Adrenal gland (tissue), 12 donors: ENCODE measurements around the gene ABT1. TPM values are rescaled to one million over a fixed set of nuclear protein-coding genes. Genes with fewer than 3 reads are reported as not detected.
A peak's percentile ranks its signal among the peaks of the same experiment; 100 is the strongest.

Experiments used
- DNase-seq, 7 donors: peaks; one replicate each; pipeline ENCODE4 v3.0.0-alpha.2; 2019 to 2020
- H3K27ac ChIP-seq, 5 donors: fragments of 200-600 bp; sonication (generic) in 4 of 5; 1 replicate in 3 of 5; 2 replicates in 2 of 5; pipeline versions ENCODE4 v1.5.1 to v1.8.0; 2016 to 2020; ENCODE audit warnings: mild to moderate bottlenecking in 1 of 5
- H3K27me3 ChIP-seq: fragments of 200-600 bp; 2 replicates; pipeline ENCODE4 v1.8.0; 2021
- H3K36me3 ChIP-seq, 2 donors: fragments of 200-600 bp; replicated peaks in 1 of 2; 1 replicate in 1 of 2; 2 replicates in 1 of 2; pipeline versions ENCODE4 v1.5.1 to v1.8.0; 2018 to 2022
- H3K4me1 ChIP-seq, 2 donors: fragments of 200-600 bp; replicated peaks in 1 of 2; 1 replicate in 1 of 2; 2 replicates in 1 of 2; pipeline versions ENCODE4 v1.5.1 to v1.8.0; 2018 to 2021
- H3K4me3 ChIP-seq, 4 donors: fragments of 200-600 bp; sonication (generic) in 3 of 4; one replicate each; pipeline ENCODE4 v1.5.1; 2016 to 2018
- H3K9me3 ChIP-seq, 3 donors: fragments of 200-600 bp; sonication (generic) in 1 of 3; replicated peaks in 1 of 3; 1 replicate in 2 of 3; 2 replicates in 1 of 3; pipeline versions ENCODE4 v1.5.1 to v1.8.0; 2016 to 2021
- CTCF ChIP-seq, 6 experiments: fragments of 450-650 bp in 4 of 6; fragments of 200-600 bp in 2 of 6; sonication (generic) in 1 of 6; IDR thresholded peaks; 1 replicate in 5 of 6; 2 replicates in 1 of 6; pipeline versions ENCODE4 v1.5.1 to v1.8.0; 2016 to 2021; ENCODE audit warnings: antibody characterized with exemption in 6 of 6, mild to moderate bottlenecking in 2 of 6, moderate library complexity in 1 of 6
- POLR2A ChIP-seq, 2 donors: fragments of 450-650 bp; IDR thresholded peaks; one replicate each; pipeline ENCODE4 v1.6.1; 2017; ENCODE audit warnings: antibody characterized with exemption in 2 of 2, mild to moderate bottlenecking in 2 of 2, moderate library complexity in 1 of 2
- WGBS, 4 donors: extraction: QIAGEN DNeasy Blood & Tissue Kit in 2 of 4; methylation state at CpG; one replicate each; pipeline versions ENCODE4 v1.1.5 to v1.1.7; 2013 to 2017; 5-methylcytosine and 5-hydroxymethylcytosine counted together
- intact Hi-C, 2 donors: fragments of 100-400 bp; cut with DNase I; formaldehyde crosslinking; loops; one replicate each; pipeline versions ENCODE4 v1.14.1 to v1.15.0; 2022 to 2023
- polyA plus RNA-seq, 3 donors: library from polyadenylated mRNA; stranded (reverse); fragments of 200-250 nt in 2 of 3; fragments of 350-450 nt in 1 of 3; fragmentation: Illumina TruSeq in 1 of 3; extraction: RNeasy Lipid Tissue Mini Kit (QIAGEN cat#74804) in 1 of 3; gene quantifications; one replicate each; pipeline ENCODE4 v1.2.3, GENCODE V29; 2013 to 2014
- total RNA-seq, 9 donors: library from RNA; depleted of rRNA in 4 of 9; stranded (reverse); fragments of >200 nt in 4 of 9; fragments of 120-200 nt in 1 of 9; fragmentation: NEBNext Ultra II Directional in 1 of 9; extraction: Animal tissue kit (Norgen Biotek cat#: 25700) in 1 of 9; gene quantifications; one replicate each; pipeline versions ENCODE4 v1.1.0 to v1.2.4, GENCODE V29; 2013 to 2023
- donor health status: healthy with polysubstance abuse.
- donor health status: Bipolar disorder and iron deficiency.
- donor health status: DM: yes; HTN: yes; CAD: no.
- donor health status: DM: no; HTN: no; CAD: no.
- donor health status: DM: no; HTN: no; CAD: no.
- donor health status: DM: yes; HTN: yes; CAD: no.

Gene ABT1
- total and polyA plus RNA-seq, 12 donors, result 7.3 to 21.6 (median 12.1) TPM

GRCh38 chr6:26595669-26596269 lies 984 bp upstream of the ABT1 start:
- 0 to 1% (median 1%) methylated on average over 19 to 39 of the region's 39 CpGs for WGBS, 4 donors
- H3K27ac ChIP-seq, result peak overlapping the region in 4 of 5 donors; percentile 76 to 87 (median 86)
- H3K27me3 ChIP-seq, result peaks cover 20% of the 10 kb centered on the region
- TF ChIP-seq POLR2A (IDR thresholded peaks at IDR 0.05) (no peak), CTCF (IDR thresholded peaks at IDR 0.05) (peak; percentile 85 to 98 (median 90))
- peak overlapping the region in 2 of 4 donors; percentile 33 to 76 for H3K4me3 ChIP-seq
- intact Hi-C loops, result loop anchor here in 1 of 2 donors (5.0 kb wide), 1 partner anchor 253 kb away; no protein-coding TSS in a partner anchor
- peaks cover 10 to 16% of the 10 kb centered on the region in 2 donors for H3K4me1 ChIP-seq
- peaks cover 0 to 21% of the 10 kb centered on the region in 2 donors for H3K36me3 ChIP-seq
- peak; percentile 87 to 97 (median 94) for DNase-seq
- H3K9me3 ChIP-seq, result no peaks in the 10 kb centered on the region

- peaks cover 10 to 16% of the 10 kb centered on the region in 2 donors for H3K4me1 ChIP-seq
- peak overlapping the region in 4 of 5 donors; percentile 76 to 88 (median 86) for H3K27ac ChIP-seq
- H3K9me3 ChIP-seq, result no peaks in the 10 kb centered on the region
- H3K27me3 ChIP-seq, result peaks cover 15% of the 10 kb centered on the region
- H3K36me3 ChIP-seq, result peaks cover 0 to 21% of the 10 kb centered on the region in 2 donors
- peak overlapping the region; percentile 56 to 76 (median 64) for H3K4me3 ChIP-seq
- WGBS, 4 donors, result 0 to 6% (median 2%) methylated on average over 8 to 10 of the region's 10 CpGs
- TF ChIP-seq CTCF (IDR thresholded peaks at IDR 0.05) (no peak), POLR2A (IDR thresholded peaks at IDR 0.05) (no peak)
- intact Hi-C loops, result loop anchor here in 1 of 2 donors (5.0 kb wide), 1 partner anchor 255 kb away; no protein-coding TSS in a partner anchor
- DNase-seq, result no peak
These were observed 625 bp downstream of the ABT1 start for GRCh38 chr6:26597389-26597766.

- peak overlapping the region in 2 of 4 donors; percentile 68 to 76 for H3K4me3 ChIP-seq
- peak overlapping the region in 1 of 5 donors; percentile 87 for H3K27ac ChIP-seq
- H3K9me3 ChIP-seq, result no peaks in the 10 kb centered on the region
- peaks cover 0 to 21% of the 10 kb centered on the region in 2 donors for H3K36me3 ChIP-seq
- WGBS, 4 donors, result 64 to 68% (median 66%) methylated on average over 21 of the region's 21 CpGs
- H3K4me1 ChIP-seq, result peaks cover 10 to 16% of the 10 kb centered on the region in 2 donors
- peaks cover 14% of the 10 kb centered on the region for H3K27me3 ChIP-seq
- TF ChIP-seq CTCF (IDR thresholded peaks at IDR 0.05) (no peak), POLR2A (IDR thresholded peaks at IDR 0.05) (no peak)
- peak in 1 of 7 donors; percentile 30 for DNase-seq
- intact Hi-C loops, result loop anchor here in 1 of 2 donors (5.0 kb wide), 1 partner anchor 256 kb away; no protein-coding TSS in a partner anchor
These were observed 1.1 kb downstream of the ABT1 start for GRCh38 chr6:26597821-26598220.

- Histone ChIP-seq H3K27me3 (peaks cover 10% of the 10 kb centered on the region), H3K9me3 (no peaks in the 10 kb centered on the region), H3K4me3 (no peak overlapping the region), H3K27ac (no peak overlapping the region), H3K4me1 (peaks cover 10 to 16% of the 10 kb centered on the region in 2 donors), H3K36me3 (peaks cover 0 to 21% of the 10 kb centered on the region in 2 donors)
- TF ChIP-seq CTCF (IDR thresholded peaks at IDR 0.05) (no peak), POLR2A (IDR thresholded peaks at IDR 0.05) (no peak)
- WGBS, 4 donors, result 91 to 97% (median 93%) methylated on average over 17 to 22 of the region's 22 CpGs
- DNase-seq, result peak in 2 of 7 donors; percentile 43 to 57
- intact Hi-C loops, result loop anchor here in 1 of 2 donors (5.0 kb wide), 1 partner anchor 256 kb away; no protein-coding TSS in a partner anchor
These were observed 1.5 kb downstream of the ABT1 start for GRCh38 chr6:26598267-26598666.
